Muscle of back (tissue), 13 donors: ENCODE data around the gene UTS2R. TPM values are rescaled to one million over a fixed set of nuclear protein-coding genes. Genes with fewer than 3 reads are reported as not detected.

Experiments
- DNase-seq, 3 donors: peaks; one replicate each; pipeline versions ENCODE4 v3.0.0 to v3.0.0-alpha.2; 2013
- long read RNA-seq, 9 donors: transcript quantifications; one replicate each; lab custom pipeline, GENCODE V29; 2026
- polyA plus RNA-seq, 10 donors: library from polyadenylated mRNA; unstranded; fragments of 120-200 nt; gene quantifications; one replicate each; pipeline ENCODE4 v1.2.1, GENCODE V29; 2013; ENCODE audit not compliant: insufficient read length in 10 of 10

UTS2R gene
- 1 to 10 TPM; 2.2 to 9.3 (median 4.1) TPM for polyA plus RNA-seq
- long read RNA-seq, donor 1, partial matches to known transcripts = 0 of 1 reads
- long read RNA-seq, donor 1, other reads (novel, unspliced or antisense) = 0 of 1 reads
- long read RNA-seq, donor 2 = 0 reads
- long read RNA-seq, donor 3, partial matches to known transcripts = 0 of 1 reads
- long read RNA-seq, donor 3, other reads (novel, unspliced or antisense) = 0 of 1 reads
- long read RNA-seq, donor 4, partial matches to known transcripts = 0 of 2 reads
- long read RNA-seq, donor 4, other reads (novel, unspliced or antisense) = 0 of 2 reads
- long read RNA-seq, donor 5, partial matches to known transcripts = 0 of 3 reads
- long read RNA-seq, donor 5, other reads (novel, unspliced or antisense) = 0 of 3 reads
- long read RNA-seq, donor 6, partial matches to known transcripts = 0 of 1 reads
- long read RNA-seq, donor 6, other reads (novel, unspliced or antisense) = 0 of 1 reads
- long read RNA-seq, donor 7, partial matches to known transcripts = 0 of 1 reads
- long read RNA-seq, donor 7, other reads (novel, unspliced or antisense) = 0 of 1 reads
- long read RNA-seq, donor 8 = 0 reads
- long read RNA-seq, donor 9, partial matches to known transcripts = 0 of 1 reads
- long read RNA-seq, donor 9, other reads (novel, unspliced or antisense) = 0 of 1 reads

DNA sequence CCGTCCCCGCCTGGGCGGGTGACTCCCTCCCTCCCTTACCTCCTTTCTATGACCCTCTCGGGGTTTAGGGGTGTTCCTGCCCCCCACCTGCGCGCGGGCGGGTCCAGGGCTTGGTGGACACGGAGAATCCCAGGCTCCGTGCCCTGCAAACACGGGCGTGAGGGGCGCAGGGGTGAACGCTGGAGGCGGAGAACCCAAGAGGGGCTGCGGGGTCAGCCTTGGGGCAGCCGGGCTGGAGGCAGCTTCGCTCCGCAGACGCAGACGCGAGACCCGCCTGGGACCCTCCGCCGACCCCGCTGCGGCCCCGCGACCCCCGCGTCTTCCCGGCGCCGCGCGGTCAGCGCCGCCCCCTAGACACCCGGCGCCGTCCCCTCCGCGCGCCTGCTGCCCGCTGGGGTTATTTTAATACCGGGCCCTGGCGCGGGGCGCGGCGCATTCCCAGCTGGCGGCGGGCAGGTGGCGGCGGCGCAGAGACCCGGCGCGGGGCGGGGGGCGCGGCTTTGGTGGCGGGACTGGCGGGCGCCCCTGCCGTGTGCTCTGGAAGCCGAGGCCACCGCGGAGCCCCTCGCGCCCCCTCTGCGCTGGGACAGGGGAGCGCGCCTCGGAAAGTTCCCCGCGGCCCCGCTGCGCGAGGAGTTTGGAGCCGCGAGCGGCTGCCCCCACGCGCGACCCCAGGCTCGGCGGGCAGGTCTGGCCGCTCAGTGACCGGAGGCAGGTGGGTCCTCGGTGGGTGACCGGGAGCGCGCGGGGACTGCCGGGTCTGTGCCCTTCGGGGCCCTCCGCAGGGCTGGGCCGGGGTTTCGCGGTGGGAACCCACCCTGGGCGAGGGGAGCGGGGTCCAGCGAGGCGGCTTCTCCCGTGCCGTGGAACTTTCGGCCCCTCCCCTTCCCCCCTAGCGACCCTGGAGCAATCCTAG is at the start of gene UTS2R:
UTS2R (plus strand) TSS at position 433 of the 916 bp plus-strand sequence. CDS start 2,560 bp downstream, outside the sequence.
- no peak for DNase-seq

DNA sequence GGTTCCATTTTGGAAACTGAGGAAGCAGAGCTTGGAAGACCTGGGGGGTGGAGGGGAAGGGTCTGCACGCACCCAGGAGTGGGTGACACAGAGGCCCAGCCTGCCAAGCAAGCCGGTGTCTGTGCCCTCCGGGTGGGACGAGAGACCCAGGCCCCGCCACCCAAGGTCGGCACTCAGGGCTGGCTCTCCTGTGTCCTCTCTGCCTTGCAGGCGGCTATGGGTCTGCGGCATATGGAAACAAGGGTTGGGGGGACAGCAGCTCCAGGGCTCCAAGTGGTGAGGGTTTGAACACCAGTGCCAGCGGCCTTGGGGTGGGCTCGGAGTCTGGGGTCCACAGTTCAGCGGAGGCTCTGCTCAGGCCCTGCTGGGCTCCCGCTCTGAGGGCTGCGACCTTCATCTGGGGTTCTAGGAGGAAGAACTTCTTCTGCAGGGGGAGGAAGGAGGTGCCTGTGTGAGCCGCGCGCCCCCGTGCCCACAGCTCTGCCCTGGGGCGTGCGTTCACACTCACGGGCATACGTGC is 49.6 kb upstream of the UTS2R start:
- no peak for DNase-seq

DNA sequence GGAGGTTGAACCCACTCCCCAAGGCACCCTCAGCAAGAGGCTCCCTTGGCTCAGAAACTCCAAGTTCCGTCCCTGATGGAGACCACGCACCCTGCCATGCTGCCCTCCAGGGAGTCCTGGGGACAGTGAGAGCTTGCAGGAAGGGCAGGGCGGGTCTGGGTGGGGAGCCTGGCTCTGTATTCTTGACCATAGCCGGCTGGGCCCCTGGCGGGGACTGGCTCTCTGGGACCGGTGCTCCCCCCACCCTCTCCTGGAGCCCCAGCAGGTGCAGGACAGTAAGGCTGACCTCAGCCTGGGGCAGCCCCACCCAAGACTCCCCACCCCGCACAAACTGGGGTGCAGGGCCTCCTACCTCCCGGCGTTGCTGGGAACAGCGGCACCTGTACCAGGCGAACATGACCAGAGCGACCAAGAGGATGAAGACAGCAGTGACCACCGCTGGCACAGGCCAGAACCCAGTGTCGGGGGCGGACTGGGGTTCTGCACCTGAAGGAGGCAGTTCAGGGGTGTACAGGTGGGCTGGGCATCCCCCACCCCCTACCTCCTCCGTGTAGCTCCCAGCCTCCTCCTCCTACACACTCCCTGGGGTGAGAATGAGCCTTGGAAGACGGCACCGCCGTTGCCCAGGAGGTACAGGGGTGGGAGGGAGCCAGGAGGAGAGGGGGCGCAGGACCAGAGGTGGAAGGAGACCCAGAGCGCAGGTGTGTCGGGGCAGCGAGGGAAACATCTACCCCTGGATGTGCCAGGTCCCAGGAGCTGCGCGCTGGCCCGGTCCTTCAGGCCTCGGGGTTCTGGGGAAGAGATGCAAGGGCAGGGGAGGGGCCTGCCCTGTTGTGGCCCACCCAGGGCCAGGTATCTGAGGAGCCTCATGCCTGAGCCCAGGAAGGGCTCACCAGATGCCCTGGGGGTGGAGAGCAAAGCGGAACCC is 48.8 kb upstream of the UTS2R start:
- no peak for DNase-seq

DNA sequence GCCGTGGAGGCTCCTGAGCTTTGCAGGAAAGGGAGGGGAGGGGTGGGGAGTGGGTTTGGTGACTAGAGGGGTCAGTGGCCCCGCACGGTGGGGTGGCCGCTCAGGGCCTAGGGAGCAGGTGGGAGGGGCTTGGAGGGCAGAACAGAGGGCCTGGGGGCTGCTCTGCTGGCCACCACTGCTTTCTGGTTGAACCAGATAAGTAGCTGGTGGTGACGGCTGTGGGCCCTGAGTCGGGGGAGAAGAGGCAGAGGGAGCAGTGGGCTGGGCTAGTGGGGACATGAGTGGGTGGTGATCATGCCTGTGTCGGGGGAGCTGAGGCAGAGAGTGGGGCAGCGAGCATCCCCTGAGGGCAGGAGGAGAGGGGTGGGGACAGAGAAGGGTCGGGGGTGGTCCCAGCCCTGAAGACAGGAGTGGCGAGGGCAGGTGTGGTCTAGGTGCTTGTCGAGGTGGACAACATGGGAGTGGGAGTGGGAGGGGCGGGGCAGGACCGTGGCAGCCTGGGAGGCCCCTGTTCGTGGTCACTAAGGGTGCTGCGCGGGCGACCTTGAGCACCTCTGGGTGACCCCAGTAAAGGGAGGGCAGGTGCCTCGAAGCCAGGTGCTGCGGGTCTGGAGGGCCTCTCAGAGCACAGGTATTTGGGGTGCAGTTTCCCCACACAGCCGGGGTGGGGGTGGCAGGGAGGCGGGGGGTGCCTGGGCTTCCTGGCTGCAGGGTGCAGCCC is 47.9 kb upstream of the UTS2R start:
- DNase-seq = no peak

DNA sequence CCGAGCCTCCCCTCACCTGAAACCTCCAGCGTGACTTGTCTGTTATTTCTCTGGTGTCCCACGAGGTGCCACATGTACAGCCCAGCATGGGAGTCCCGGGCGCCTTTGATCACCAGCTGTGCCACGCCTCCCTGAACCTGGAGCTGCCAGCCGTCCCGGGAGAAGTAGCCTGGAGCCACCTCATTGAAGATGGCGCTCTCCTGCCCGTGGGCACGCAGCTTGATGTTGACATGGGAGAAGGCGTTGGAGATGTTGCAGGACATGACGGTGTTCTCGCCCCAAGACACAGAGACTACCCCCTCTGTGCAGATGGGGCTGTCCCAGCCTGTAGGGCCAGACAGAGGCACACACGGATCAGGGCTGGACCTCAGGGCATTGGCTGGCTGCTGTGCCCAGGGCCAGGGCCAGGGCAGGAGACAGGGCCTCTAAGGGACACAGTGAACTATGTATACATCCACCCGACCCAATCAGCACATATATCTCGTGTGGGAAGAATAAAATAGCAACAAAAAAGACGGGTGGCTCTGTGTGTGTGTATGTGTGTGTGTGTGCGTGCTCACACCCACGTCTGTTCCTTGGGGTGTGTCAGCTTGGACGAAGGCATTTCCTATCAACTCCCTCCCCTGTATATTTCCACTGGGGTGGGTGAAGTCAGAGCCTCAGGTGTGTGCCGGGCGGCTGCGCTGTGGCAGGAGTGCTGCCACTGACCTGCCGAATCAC is 46.8 kb upstream of the UTS2R start:
- no peak for DNase-seq

DNA sequence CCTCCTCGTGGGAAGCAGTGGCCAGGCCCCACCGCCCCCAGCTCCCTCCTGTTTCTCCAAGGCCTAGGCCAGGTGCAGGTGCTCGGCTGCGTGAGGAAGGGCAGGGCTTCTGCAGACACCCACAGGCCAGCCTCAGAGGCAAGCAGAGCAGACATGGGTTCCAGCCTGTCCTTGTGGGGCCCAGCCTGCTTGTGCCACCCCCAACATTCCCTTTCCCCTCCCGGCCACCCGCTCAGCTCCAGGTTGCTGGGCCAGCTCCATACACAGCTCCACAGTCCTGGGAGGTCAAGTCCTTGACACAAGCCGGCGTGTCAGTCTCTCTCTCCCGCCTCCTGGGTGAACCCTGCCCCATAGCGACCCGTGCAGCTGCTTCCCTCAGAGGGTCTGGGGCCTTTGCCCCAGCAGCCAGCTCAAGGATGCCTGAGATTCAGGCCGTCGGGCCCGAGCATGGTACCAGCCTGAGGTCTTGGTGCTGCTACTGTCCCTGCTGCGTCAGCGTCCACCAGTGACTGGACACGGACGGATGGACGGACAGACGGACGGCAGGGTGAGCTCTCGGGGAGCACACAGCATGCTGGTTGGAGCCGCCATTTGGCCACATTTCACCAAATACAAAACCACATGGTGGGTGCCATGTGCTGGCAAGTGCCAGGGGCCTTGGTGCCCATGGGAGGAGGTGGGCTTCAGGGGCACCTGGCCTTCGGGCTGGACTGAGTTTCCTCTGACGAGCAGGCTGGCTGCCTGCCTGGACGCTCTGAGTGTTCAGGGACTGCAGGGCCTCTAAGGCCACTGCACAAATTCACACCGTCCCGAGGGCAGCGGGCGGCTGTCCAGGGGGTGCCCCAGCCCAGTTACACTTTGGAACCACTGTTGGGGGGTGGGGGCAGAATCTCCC is 46.0 kb upstream of the UTS2R start:
- DNase-seq = no peak

DNA sequence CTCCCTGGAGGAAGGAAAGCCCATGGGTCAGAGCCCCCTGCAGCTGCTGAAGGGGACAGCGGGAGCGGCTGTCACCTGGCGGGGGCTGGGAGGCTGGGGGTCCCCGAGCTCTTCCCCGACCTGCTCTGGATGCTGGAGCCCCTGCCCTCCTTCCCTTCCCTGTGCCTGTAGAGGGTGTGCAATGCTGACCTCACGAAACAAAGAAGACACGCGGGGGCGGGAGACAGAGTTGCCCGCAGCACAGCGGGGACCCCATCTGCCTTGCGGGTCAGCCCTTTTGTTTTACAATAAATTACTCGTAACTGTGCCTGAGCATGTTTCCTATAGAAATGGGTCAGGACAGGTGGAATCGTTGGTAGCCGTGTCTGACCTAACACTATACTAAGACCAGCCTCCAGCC is 44.3 kb upstream of the UTS2R start:
- DNase-seq = no peak

DNA sequence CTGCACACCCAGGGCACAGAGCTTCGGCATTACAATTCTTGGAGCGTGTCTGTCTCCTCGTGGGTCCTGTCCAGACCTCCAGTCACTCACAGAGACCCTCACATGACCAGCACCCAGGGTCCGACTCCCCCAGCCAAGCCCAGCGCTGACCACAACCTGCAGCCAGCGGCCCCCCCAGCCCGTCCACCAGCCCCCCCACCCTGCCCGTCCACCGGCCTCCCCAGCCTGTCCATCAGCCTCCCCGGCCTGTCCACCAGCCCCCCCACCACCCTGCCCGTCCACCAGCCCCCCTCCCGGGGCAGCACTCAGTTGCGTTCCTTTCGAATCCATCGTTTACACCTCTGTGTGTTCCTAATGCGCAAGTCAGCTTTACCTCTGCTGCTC is 43.8 kb upstream of the UTS2R start:
- no peak for DNase-seq

DNA sequence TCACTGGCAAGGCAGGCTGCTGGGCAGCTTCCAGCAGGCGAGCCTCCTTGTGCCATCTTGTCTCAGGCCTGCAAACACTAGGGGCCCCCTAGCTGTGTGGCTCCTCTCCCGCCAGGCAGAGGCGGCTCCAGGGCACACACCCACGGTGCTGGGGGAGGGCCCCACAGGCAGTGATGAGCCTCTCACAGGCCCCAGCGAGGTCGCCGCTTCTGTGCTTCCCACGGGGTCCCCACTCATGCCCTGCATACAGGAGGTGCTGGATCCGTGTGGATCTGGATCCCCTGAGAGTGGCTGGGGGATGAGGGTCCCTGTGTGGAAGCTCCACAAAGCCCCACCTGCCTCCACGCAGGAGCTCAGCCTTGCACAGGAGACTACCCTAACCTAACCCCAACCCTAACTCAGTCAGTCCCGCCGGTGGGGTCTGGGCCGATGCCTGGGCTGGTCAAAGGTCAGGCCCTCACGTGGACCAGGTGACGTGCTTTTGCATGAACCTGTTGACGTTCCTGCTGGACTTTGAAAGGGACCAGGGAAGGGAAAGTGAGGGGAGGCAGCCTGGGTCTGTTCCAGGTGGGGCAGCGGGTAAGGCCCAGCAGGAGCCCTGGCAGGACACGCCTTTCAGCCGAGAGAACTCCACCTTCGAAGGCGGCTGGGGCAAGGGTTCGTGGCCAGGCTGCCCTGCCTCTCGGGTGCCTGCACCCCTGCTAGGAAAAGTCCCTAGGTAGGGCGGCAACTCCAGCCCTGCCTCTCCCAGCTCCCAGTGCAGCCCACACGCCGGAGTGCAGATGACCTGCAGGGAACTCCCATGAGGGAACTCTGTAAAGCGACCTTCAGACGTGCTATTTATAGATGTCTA is 43.2 kb upstream of the UTS2R start:
- DNase-seq = peak in 1 of 3 donors; percentile 1

DNA sequence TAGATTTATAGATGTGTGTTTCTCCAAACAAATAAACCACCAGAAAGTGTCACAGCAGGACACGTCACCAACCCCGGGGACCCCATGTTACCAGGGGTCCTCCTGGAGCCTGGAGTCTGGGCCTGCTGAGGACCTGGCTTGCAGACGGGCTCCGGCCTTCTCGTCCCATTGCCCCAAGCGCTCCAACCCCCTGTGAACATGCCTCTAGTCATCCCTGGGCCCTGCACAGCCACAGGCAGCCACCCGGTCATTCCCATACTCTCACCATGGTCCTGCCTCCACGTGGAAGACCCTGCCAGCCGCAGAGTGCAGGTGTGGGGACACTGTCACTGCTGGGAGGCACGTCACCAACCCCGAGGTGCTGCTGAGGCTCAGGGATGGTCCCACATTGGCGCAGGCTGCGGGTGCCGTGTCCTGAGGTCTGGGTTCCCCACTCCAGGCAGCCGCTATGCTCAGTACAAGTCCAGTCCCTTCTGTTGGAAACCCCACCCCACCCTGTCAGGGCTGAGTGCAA is 42.5 kb upstream of the UTS2R start:
- no peak for DNase-seq

DNA sequence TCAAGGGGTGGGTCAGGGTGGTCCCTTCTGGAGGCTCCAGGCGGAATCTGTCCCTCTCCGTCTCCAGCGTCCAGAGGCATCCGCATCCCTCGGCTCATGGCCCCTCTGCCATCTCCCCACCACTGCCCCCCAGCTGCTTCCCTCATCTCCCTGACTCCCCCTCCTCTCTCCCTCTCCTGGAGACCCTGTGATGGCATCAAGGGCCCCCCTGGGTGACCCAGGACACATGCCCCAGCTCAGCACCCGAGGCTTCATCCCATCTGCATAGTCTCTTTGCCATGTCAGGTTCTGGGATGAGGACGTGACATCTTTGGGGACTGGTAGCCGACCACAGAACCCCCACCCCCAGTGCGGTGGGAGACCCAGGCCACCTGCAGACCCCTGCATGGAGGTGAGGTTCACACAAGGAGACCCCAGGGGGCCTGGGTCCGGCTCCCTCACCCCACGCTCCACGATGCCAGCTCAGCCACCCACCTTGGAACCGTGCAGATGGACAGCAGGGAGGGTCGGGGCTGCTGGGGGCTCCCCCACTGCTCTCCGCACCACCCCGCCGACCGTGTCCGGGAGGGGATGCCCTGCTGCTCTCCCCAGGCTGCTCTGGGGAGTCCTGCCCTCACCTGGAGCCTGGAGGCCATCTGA is 41.8 kb upstream of the UTS2R start:
- DNase-seq = no peak

DNA sequence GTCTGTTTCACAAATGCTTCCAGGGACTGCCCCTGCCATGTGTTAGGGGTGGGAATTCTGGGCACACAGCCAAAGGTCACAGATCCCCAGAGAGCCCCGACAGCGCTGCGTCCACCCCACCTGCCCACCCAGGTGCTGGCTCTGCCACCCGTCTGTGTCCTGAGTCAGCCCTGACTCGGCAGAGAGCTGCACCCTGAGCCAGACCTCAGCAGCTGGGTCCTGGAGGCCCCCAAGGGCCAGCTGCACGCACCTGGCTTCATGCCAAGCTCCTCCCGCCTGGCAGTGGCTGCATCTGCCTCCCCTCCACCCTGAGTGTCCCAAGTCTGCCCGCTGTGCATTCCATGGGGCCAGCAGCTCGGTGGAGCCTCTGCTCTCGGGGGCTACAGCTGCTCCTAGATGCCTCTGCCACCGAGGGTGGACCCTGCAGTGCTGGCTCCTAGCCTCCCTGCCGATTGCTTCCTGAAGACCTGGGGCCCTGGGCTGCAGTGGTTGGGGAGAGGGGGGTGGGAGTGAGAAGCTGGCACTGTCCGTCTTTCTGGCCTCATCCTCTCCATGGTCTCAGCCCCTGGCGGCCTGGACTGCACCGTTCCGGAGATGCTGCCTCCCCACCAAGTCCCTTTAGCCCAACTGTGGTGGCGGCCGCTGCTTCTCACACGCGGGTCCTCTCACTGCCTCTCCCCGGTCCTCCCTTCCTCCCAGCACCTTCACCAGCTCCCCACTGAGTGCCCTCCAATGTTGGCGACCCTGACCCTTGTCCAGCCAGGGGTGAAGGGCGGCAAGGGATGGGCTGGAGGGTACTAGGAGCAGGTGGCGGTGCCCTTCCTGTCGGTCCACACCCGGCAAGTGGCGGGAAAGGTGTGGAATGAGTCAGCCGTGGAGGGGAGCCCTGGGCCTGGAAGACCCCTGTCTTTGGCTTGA is 41.0 kb upstream of the UTS2R start:
- DNase-seq = peak; percentile 73 to 84 (median 78)

DNA sequence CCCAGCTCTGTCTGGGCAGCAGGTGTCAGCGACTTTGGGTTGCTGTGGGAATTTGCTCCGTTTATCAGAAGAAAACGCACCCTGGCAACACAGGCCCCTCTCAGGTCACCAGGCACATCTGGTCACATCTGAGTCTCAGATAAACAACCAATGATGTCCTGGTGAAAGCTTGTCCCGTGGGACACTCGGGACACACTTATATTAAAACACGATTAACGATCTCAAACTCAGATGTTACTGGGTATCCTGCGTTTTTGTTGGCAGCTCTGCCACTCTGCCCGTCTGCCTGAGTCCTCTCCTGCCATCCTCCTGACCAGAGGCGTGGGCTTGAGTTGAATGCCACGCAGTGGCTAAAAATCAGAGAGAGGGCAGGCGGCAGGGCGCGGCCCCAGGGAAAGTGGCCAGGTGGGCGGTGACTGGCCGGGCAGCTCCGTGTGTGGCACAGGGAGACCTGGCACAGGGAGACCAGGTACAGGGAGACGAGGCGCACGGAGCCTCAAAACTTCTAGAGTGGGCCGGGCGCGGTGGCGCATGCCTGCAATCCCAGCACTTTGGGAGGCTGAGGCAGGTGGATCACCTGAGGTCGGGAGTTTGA is 40.1 kb upstream of the UTS2R start:
- no peak for DNase-seq

DNA sequence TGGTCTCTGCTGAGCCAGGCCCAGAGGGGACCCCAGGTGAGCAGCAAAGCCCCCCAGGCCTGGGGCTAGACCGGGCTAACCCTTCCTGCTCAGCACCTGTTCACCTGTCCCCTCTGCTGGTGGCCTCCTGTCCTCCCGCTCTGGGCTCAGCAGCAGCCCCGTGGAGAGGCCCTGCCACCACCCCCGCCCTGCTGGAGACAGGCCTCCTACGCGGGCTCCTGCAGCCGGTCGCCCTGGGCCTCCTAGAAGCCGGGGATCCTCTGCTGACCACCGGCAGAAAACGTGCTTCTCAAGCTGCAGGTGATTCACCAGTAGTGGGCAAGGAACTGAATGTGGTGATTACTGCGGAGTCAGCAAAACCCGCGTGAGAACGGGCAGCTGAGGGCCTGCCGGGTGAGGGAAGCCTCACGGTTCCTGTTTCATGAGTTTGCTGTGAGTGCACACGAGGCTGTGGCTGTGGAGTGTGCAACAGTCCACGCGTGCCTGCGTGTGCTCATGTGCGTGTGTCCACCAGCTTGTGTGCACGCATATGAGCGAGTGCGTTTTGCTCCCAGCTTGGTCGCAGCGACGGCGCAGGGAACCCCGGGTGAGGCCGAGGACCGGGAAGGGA is 38.8 kb upstream of the UTS2R start:
- DNase-seq = peak in 1 of 3 donors; percentile 67
